NT2/D1 (cell line): Measurements from ENCODE around the gene AVPR2.

ENCODE experiments used
- SUZ12 ChIP-seq: IDR thresholded peaks from 2 replicates; pipeline ENCODE4 v1.6.1; 2011; ENCODE audit not compliant: insufficient read length, insufficient read depth; ENCODE audit errors: extremely low read depth
- YY1 ChIP-seq: IDR thresholded peaks from 2 replicates; pipeline ENCODE4 v1.6.1; 2011; ENCODE audit not compliant: insufficient read length, insufficient read depth
- ZNF274 ChIP-seq: IDR thresholded peaks from 2 replicates; pipeline ENCODE4 v1.6.1; 2011; ENCODE audit warnings: mild to moderate bottlenecking, low read depth, low read length

DNA sequence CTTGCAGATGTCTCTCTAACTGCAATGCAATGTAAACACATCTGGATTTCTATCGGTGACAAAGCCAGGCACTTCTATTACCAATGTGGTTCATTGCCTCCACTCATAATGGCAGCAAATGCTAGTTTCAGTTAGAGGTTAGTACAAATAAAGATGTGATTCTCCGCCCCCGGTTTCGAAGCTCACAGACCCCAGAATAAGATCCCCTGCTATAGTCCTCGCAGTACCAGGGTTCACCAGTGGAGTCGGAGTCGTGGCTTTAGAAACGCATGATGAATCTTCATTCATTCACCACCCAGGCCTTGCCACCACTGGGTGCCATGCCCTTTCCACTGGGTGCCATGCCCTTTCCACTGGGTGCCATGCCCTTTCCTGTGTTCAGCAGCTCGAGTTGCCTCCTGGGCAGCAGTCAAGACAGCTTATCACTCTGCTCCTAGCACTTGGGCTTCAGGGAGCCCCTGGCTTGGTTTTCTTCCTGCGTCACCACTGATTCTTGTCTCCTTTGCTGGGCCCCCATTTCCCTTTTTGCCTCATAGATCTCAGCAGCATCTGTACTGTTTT is 33.8 kb downstream of the AVPR2 start:
- TF ChIP-seq ZNF274 (no peak), YY1 (no peak), SUZ12 (no peak)
